ENCODE results near the gene ZFYVE27. TPM values are rescaled to one million over a fixed set of nuclear protein-coding genes. Genes with fewer than 3 reads are reported as not detected.
"Not testable (repeated sequence)": the region's sequence is repeated elsewhere in the genome, so short reads cannot be mapped to it uniquely, and the experiment has no call there.

Gene ZFYVE27, protein sequence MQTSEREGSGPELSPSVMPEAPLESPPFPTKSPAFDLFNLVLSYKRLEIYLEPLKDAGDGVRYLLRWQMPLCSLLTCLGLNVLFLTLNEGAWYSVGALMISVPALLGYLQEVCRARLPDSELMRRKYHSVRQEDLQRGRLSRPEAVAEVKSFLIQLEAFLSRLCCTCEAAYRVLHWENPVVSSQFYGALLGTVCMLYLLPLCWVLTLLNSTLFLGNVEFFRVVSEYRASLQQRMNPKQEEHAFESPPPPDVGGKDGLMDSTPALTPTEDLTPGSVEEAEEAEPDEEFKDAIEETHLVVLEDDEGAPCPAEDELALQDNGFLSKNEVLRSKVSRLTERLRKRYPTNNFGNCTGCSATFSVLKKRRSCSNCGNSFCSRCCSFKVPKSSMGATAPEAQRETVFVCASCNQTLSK
- 9.0 and 19.2 TPM in 2 replicates for total RNA-seq (2014; rRNA removed; shearing (Covaris generic))

DNA sequence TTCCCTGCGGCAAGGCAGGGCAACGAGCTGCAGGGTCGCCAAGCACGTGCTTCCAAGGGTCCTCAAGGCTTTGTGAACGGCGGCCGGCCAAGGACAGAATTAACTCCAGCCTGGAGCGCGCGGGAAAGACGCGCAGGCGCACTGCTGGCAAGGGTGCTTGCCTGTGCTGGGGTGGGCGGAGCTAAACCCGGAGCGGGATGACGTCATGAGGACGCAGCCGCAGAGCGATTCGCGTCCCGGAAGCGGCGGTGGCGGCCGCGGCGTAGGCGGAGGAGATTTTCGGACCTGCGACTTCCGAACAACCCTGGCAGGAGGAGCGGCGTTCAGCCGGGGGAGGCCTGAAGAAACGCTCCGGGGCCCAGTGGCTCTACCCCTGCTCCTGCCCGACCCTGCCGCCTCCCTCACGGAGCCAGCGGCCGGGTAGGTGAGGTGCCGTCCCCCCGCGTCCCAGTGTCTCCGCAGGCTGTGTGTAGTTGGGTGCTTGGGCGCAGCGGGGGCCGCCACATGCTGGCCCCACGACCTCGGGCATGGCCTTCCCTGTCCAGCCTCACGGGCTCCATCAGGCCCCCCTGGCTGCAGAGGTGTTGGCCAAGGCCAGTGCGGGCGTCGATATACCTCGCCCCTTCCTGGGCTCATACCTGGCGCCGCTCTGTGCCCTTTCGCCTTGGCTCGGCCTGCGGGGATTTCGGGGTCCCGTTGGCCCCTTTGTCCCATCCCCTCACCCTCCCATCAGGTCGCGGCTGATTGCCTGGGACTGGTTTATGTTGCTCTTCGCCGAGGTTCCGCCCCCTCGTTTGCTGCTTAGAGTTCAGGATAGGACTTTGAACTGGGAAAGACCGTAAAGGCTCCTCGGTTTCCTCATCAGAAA, at the start of gene ZFYVE27:
ZFYVE27 (plus strand) TSS at position 227 of the 868 bp plus-strand sequence. CDS start 1,350 bp downstream, outside the sequence.
- DNase-seq (ENCODE audit: low read depth), result peak; percentile 88

DNA sequence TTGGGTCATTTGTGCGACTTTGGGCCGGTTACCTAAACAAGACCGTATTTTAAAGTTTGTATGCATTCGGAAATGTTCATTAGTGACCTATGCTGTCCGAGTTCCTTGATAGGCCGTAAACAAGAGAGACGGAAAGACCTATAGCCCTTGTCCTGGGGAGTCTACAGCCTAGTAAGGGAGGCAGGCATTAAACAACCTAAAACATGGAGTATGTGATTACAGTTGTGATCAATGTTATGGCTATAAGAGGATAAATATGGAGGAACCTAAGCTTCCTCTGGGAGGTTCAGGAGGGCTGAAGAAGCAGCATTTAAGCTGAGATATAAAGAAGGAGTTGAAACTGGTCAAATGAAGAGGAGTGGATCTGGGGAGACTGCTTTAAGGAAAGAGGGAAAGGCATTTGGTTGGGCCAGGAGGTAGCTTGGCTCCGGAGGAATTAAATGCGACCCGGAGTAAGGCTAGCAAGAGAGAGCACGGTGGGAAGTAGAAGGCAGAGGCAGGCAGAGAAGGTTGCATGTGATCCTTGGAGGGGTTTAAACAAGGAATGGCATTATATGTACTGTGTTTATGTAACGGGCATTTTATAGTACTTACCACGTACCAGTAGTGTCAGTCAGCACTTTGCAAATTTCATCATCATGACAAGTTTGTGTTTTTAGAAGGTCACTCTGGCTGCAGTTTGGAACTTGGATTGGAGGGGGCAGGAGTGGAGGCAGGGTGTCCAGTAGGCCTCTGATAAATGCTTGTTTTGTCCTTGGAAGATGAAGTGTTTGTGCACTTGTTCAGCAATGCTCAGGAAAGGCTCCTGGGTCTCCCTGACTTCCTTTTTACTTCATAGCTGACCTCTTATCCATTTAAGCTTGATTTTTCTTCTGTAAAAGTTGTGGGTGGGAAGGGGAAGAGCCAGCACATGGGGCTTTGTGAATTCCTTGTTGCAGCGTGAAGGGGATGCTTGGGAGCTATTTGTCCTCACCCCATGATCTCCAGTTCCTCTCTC, 48.8 kb upstream of the ZFYVE27 start:
- peak; percentile 66 for DNase-seq (ENCODE audit: low read depth)

DNA sequence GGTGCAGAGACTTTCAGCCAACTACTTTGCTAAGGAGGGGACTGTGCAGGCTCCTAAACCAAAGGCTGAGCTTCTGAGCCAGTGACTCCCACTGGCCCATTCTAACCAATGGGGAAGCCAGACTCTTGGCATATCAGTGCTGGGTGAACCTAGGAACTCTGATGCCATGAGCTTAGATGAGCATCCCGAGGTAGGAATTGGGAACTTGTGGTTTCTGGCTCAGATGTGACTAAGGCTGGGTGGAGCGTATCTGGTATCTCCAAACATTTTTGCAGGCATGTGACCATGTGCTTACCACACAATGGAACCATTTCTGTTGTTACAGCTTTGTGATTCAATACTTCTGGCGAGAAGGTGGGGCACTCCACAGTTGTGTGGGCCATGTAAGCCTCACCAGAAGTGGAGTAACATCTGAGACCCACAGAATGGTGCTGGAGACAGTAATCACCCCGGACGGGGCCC, 47.3 kb upstream of the ZFYVE27 start:
- DNase-seq (ENCODE audit: low read depth), result peak; percentile 96

DNA sequence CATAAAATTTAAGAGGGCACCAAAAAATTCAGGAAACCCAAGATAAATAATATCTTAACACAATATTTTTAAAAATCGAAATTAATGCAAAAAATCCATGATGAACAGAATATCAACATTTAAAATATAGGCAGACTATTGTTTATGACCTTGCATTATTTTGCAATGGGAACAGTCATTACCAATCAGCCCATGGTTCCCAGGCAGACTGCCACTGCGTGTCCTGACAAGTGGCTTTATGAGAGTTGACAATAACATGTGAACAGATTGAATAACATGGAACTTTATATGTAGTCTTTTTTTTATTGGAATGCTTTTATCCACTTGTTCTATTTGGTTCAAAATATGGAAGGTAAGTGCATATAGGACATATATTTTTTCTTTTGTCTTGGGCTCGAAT, 46.8 kb upstream of the ZFYVE27 start:
- DNase-seq (ENCODE audit: low read depth), result no peak

DNA sequence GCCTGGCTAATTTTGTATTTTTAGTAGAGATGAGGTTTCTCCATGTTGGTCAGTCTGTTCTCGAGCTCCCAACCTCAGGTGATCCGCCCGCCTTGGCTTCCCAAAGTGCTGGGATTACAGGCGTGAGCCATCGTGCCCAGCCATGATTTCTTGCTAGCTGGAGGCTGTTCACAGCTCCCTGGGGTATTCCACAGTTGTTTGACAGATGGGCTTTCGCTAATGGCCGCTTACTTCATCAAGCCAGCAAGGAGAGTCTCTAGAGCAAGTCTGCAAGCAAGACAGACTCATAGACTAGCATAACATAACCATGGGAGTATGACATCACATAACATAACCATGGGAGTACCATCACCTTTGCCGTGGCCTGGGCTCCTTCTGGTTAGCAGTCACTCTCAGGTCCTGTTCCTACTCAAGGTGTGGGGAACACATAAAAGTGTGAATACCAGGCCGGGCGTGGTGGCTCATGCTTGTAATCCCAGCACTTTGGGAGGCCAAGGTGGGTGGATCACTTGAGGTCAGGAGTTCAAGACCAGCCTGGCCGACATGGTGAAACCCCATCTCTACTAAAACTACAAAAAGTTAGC, 38.8 kb upstream of the ZFYVE27 start:
- DNase-seq (ENCODE audit: low read depth), result not testable (repeated sequence)

DNA sequence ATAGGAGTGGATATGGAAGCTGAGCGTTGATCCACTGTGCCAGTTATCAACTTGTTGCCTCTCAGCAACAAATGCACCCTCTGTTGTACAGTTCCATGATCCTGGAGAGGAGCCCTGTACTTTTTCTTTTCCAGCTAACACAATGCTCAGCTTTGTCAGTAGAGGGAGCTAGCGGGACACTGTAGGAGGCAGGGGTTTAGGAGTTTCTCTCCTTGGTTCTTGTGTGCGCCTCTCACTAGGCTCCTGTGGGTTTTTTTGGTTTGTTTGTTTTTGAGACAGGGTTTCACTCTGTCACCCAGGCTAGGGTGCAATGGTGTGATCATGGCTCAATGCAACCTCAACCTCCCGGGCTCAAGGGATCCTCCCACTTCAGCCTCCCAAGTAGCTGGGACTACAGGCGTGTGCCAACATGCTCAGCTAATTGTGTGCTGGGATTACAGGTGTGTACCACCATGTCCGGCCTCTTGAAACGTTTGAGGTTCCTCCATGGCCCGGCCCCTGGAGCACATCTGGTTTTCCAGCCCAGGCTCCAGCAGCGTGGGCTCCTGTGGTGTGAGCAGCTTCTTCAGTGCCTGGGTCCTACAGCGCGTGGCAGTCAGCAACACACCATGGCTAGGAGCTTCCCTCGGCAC, 35.4 kb upstream of the ZFYVE27 start:
- DNase-seq (ENCODE audit: low read depth), result peak; percentile 70

DNA sequence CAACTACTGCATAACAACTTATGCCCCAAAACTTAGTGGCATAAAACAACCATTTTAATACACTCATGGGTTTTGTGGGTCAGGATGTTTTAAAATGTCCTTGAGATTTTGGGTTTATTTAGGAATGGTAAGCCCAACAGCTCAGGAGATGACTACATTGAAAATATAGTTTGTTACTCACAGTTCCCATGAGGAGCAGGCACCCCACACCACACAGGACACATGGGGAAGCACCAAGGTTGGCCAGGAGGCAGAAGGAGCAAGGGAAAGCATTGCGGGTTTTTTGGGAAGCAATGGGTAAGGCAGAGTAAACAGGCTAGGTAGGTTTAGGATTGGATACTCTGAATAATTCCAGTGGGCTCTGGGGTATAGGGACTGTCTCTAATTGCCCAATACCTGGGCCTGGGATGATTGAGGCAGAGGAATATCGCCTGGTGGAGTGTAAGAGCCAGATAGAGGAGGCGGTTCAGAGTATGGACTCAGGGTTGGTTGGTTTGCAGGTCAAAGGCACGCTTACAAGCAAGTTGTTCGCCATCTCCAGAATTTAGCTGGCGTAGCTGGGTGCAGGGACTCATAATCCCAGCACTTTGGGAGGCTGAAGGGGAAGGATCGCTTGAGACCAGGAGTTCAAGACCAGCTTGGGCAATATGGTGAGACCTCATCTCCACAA, 33.4 kb upstream of the ZFYVE27 start:
- DNase-seq (ENCODE audit: low read depth), result no peak

DNA sequence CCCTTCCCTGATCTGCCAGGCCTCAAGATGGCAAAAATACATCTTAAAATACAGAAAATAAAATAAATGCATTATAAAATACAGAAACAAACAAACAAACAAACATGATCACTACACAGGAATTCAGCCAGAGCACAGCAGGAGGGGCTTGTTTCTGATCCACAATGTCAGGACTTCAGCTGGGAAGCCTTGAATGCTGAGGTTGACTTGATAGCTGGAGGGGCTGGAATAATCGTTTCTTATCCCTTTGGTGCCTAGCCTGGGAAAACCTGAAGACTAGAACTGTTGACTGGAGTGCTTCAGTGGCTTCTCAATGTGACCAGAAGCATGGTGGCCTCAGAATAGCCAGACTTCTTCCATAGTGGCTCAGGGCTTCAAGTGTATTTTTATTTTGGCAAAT, 32.6 kb upstream of the ZFYVE27 start:
- DNase-seq (ENCODE audit: low read depth), result no peak

DNA sequence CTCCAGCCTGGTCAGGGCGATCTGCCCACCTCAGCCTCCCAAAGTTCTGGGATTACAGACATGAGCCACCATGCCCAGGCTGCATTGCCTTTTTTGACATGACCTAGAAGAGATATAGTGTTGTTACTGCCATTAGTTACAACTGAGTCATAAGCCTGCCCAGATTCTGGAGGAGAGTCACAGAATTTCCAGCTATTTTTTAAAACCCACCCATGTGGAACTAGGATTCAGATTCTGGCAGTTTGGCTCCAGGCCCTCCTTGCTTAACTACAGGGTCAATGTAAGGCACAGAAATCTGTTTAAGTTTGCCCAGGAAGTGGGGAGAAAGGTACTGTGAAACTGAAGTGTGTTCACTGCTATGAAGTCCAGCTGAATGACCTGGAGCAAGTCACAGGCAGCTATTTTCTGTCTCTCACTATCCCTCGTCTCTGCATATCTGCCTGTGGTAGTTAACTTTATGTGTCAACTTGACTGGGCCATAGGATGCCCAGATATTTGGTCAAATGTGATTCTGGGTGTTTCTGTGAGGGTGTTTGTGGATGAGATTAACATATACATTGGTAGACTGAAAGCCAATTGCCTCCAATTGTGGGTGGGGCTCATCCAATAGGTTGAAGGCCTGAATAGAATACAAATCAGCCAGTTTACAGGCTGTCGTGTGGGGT, 31.8 kb upstream of the ZFYVE27 start:
- DNase-seq (ENCODE audit: low read depth), result no peak

DNA sequence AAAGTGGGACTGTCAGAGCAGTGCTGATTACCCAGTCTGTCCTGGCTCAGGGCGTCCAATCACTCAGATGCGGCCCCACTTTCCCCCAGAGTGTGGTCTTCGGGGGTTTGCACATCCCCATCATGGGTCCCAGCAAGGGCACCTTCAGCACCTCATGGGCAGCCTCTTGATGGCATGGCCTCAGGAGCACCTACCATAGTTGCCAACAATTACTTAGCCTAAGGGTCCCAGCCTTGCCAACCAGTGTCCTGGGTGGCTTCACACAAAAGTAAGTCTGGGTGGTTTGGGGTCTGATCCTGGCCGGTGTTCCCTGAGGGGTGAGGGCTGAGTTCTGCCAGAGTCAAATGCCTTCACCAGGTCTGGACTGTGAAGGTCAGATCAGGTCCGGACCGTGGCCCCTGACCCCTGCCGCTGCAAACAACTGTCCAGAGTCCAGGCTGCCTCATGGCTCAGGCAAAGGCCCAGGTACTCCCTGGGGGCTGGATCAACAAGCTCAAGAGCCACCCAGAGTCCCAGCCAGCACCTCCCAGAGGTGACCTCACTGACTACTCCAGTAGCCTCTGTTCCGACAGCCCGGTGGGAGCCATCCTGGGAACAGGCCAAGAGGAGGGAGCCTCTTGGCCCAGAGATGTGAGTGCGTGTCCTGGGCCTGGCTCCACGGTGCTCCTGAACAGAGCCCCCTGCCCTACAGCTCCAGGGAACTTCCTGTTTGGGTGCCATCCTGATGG, 29.6 kb upstream of the ZFYVE27 start:
- no peak for DNase-seq (ENCODE audit: low read depth)

DNA sequence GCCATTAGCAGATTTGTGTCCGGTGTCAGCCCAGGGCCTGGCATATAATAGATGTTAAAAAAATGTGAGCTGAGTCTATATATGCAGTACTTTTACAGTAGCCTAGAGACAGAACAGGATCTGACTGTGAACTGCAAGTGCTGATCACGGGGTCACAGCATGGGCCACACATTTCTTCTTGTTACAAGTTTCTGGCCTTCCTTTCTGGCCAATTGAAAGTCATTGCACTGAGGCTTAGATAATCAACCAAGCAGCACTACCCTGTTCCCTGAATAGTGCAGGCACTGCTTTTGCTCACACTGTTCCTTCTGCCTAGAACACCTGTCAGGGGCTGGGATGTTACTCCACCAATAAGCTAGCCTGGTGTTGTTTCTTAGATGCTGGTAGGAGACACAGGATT, 28.8 kb upstream of the ZFYVE27 start:
- DNase-seq (ENCODE audit: low read depth), result no peak

DNA sequence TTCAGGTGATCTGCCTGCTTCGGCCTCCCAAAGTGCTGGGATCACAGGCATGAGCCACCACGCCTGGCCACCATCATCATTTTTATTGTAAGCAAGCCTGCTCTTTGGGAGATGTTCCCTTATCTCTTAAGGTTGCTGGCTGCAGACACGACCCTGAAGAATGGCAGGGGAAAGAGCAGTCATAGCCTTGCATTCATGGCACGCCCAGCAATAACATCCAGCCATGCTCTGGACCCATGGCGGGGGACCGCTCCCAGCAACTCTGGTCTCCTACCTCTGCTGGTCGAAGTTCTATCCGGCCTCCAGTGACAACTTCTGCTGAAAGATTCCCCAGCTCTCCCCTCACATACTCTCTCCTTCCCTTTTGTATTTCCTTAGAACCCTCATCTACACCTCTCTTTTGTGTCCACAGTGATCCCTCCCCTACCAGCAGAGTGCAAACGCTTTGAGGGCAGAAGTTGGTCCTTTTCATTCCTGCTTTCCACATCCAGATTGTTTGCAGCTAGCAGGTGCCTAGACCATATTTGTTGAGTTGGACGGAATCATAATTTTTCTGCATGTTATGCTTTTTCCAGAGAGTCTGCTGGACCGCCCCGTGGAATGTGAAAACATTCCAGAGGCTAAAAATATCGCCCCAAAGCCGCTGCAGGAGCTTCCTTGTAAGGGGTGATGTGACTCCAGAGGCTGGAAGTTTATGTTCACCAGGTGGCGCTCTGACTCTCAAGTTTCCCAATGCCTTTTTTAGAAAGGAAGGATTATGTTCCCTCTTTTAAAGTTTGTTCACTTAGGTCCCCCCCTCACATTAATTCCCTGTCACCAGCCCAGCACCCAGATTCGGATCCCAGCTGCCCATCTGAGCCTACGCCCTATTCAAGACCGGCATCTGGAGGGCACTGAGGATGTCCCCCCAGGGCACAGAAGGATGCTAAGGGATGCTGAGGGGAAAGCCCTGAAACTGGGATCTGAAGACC, 27.7 kb upstream of the ZFYVE27 start:
- DNase-seq (ENCODE audit: low read depth), result peak; percentile 69

DNA sequence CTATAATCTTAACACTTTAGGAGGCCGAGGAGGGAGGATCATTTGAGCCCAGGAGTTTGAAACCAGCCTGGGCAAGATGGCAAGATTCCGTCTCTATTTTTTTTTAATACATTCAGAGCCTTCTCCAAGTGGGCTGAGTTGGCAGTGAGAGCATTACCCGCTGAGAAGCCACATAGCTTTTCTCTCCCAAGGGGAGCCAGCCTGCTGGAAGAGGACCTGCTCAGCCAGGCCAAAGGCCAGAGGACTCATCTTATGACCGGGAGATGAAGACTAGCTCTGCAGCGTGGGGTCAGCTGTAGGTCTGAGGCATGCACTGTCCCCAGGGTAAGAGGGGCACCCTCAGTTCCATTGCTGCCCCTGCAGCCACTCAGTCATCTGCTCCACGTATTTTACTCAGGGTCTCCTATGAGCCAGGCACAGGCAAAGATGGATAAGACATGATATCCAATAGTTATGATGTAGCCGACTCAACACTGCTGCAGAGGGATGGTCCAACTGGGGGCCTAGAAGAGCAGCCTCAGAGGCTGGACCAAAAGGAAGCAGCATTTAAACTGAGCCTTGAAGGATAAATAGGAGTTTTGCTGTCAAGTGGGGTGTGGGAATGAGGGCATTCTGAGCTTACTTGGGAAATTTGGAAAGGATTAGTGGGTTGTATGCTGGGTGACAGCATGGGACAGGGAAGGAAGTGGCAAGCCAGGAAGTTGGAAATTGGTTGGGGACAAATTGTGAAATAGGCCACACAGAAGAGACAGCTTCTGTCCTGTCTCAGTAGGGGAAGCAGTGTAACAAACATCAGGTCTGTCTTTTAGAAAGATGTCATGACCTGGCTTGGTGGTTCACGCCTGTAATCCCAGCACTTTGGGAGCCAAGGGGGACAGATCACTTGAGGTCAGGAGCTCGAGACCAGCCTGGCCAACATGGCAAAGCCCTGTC, 25.0 kb upstream of the ZFYVE27 start:
- no peak for DNase-seq (ENCODE audit: low read depth)

DNA sequence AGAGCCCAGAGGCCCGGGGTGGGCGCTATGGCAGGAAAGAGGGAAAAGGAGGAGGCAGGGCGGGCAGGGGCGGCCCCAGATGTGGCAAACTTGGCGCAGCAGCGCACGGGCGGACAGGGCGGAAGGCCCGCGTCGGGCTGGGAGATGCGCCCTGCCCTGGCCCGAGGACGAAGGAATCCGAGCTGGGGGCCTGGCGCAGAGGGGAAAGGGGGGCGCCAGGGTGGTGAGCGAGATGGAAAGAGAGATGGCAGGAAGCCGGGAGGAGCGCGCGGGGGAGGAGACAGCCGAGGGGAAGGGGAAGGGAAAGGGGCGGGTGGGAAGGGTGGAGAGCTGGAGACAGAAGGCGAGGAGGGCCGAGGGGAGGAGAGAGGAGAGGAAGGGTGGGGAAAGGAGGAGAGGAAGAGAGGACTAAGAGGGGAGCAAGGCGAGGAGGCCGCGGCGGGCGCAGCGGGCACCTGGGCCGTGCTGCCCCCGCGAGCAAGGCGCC, 23.5 kb upstream of the ZFYVE27 start, which contains the start of gene MARVELD1:
MARVELD1 (plus strand) TSS at position 392 of the 487 bp plus-strand sequence. CDS start 147 bp downstream, outside the sequence.
- DNase-seq (ENCODE audit: low read depth), result peak; percentile 64

DNA sequence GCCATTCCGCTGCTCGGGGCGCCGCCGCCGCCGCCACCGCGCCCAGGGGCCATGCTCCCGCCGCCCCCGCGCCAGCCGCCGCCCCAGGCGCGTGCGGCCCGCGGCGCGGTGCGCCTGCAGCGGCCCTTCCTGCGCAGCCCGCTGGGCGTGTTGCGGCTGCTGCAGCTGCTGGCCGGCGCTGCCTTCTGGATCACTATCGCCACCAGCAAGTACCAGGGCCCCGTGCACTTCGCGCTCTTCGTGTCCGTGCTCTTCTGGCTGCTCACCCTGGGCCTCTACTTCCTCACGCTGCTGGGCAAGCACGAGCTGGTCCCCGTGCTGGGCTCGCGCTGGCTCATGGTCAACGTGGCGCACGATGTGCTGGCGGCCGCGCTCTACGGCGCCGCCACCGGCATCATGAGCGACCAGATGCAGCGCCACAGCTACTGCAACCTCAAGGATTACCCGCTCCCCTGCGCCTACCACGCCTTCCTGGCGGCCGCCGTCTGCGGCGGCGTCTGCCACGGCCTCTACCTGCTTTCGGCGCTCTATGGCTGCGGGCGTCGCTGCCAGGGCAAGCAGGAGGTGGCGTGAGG, 23.0 kb upstream of the ZFYVE27 start:
- peak; percentile 75 for DNase-seq (ENCODE audit: low read depth)
